Measurements from ENCODE around the gene PRAME. TPM values are rescaled to one million over a fixed set of nuclear protein-coding genes. Genes with fewer than 3 reads are reported as not detected.
A peak's percentile ranks its signal among the peaks of the same experiment; 100 is the strongest.

PRAME gene
- total RNA-seq, 1 experiment from 2014 or later: not detected

- BruUV-seq (replicated peaks): no TSS peak
Measured at GRCh38 chr22:22576244-22576988, 17.4 kb upstream of the PRAME start.

GRCh38 chr22:22574361-22574760, 15.3 kb upstream of the PRAME start:
- H3K9me3 Mint-ChIP-seq (ENCODE audit: unreplicated experiment): no peaks in the 10 kb centered on the region
- H3K4me1 ChIP-seq: no peaks in the 10 kb centered on the region
- POLR2A ChIA-PET: no interaction called here
- CTCF ChIA-PET: interaction anchor here (0.5 to 1.1 kb wide), 3 partner anchors 110 to 228 kb away, joined by 3 to 5 read pairs (median 3); no protein-coding TSS in a partner anchor
- TF ChIP-seq, protein P1, sequence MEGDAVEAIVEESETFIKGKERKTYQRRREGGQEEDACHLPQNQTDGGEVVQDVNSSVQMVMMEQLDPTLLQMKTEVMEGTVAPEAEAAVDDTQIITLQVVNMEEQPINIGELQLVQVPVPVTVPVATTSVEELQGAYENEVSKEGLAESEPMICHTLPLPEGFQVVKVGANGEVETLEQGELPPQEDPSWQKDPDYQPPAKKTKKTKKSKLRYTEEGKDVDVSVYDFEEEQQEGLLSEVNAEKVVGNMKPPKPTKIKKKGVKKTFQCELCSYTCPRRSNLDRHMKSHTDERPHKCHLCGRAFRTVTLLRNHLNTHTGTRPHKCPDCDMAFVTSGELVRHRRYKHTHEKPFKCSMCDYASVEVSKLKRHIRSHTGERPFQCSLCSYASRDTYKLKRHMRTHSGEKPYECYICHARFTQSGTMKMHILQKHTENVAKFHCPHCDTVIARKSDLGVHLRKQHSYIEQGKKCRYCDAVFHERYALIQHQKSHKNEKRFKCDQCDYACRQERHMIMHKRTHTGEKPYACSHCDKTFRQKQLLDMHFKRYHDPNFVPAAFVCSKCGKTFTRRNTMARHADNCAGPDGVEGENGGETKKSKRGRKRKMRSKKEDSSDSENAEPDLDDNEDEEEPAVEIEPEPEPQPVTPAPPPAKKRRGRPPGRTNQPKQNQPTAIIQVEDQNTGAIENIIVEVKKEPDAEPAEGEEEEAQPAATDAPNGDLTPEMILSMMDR (IDR thresholded peaks at IDR 0.05; ENCODE audit: insufficient read depth in 1 of 2, low read depth in 1 of 2, low read length in 1 of 2, severe bottlenecking in 1 of 2, unreplicated experiment in 1 of 2): no peak
- no peaks in the 10 kb centered on the region for H3K4me1 Mint-ChIP-seq (ENCODE audit: low read depth, unreplicated experiment)
- no peaks in the 10 kb centered on the region for H3K36me3 Mint-ChIP-seq (ENCODE audit: insufficient read depth, unreplicated experiment)
- H3K4me3 Mint-ChIP-seq (ENCODE audit: unreplicated experiment): no peak overlapping the region
- no peaks in the 10 kb centered on the region for H3K9me3 ChIP-seq
- H3K36me3 ChIP-seq (ENCODE audit: control insufficient read depth, insufficient read depth, low read length): no peaks in the 10 kb centered on the region
- intact Hi-C loops (cut with micrococcal nuclease; ENCODE audit: unreplicated experiment): no loop called here
- no peak overlapping the region for H3K4me3 ChIP-seq (ENCODE audit: low read depth, low read length)
- no peaks in the 10 kb centered on the region for H3K27me3 ChIP-seq (replicated peaks; ENCODE audit: control insufficient read depth, insufficient read depth, low read length)
- BruUV-seq (replicated peaks): no TSS peak
- no peak for DNase-seq
- no peak overlapping the region for H3K27ac Mint-ChIP-seq (ENCODE audit: unreplicated experiment)
- peaks cover 6% of the 10 kb centered on the region for H3K27me3 Mint-ChIP-seq (ENCODE audit: insufficient read depth, unreplicated experiment)

More at GRCh38 chr22:22576244-22576988, 17.4 kb upstream of the PRAME start:
- no peaks in the 10 kb centered on the region for H3K4me1 Mint-ChIP-seq (ENCODE audit: low read depth, unreplicated experiment)
- no peaks in the 10 kb centered on the region for H3K9me3 Mint-ChIP-seq (ENCODE audit: unreplicated experiment)
- peak; percentile 57 to 71 for DNase-seq
- no peak overlapping the region for H3K4me3 Mint-ChIP-seq (ENCODE audit: unreplicated experiment)
- Histone ChIP-seq H3K4me1 (no peaks in the 10 kb centered on the region), H3K9me3 (no peaks in the 10 kb centered on the region), H3K27me3 (replicated peaks; ENCODE audit: control insufficient read depth, insufficient read depth, low read length) (no peaks in the 10 kb centered on the region), H3K4me3 (ENCODE audit: low read depth, low read length) (no peak overlapping the region), H3K36me3 (ENCODE audit: control insufficient read depth, insufficient read depth, low read length) (no peaks in the 10 kb centered on the region)
- CTCF ChIA-PET: interaction anchor here (0.6 to 2.6 kb wide), 7 partner anchors 11 to 570 kb away, joined by 3 to 29 read pairs (median 4); no protein-coding TSS in a partner anchor
- intact Hi-C loops (cut with micrococcal nuclease; ENCODE audit: unreplicated experiment): no loop called here
- TF ChIP-seq, protein P1 (IDR thresholded peaks at IDR 0.05; ENCODE audit: insufficient read depth in 1 of 2, low read depth in 1 of 2, low read length in 1 of 2, severe bottlenecking in 1 of 2, unreplicated experiment in 1 of 2): peak; percentile 81 to 90
- no peaks in the 10 kb centered on the region for H3K36me3 Mint-ChIP-seq (ENCODE audit: insufficient read depth, unreplicated experiment)
- POLR2A ChIA-PET: no interaction called here
- no peak overlapping the region for H3K27ac Mint-ChIP-seq (ENCODE audit: unreplicated experiment)
- H3K27me3 Mint-ChIP-seq (ENCODE audit: insufficient read depth, unreplicated experiment): peaks cover 3% of the 10 kb centered on the region

GRCh38 chr22:22573047-22573889, 14.2 kb upstream of the PRAME start:
- POLR2A ChIA-PET: no interaction called here
- Histone ChIP-seq H3K4me1 (no peaks in the 10 kb centered on the region), H3K4me3 (ENCODE audit: low read depth, low read length) (no peak overlapping the region), H3K36me3 (ENCODE audit: control insufficient read depth, insufficient read depth, low read length) (no peaks in the 10 kb centered on the region), H3K9me3 (no peaks in the 10 kb centered on the region), H3K27me3 (replicated peaks; ENCODE audit: control insufficient read depth, insufficient read depth, low read length) (no peaks in the 10 kb centered on the region)
- Mint-ChIP-seq H3K27ac (ENCODE audit: unreplicated experiment) (no peak overlapping the region), H3K4me1 (ENCODE audit: low read depth, unreplicated experiment) (no peaks in the 10 kb centered on the region), H3K36me3 (ENCODE audit: insufficient read depth, unreplicated experiment) (no peaks in the 10 kb centered on the region), H3K27me3 (ENCODE audit: insufficient read depth, unreplicated experiment) (peaks cover 12% of the 10 kb centered on the region), H3K9me3 (ENCODE audit: unreplicated experiment) (no peaks in the 10 kb centered on the region), H3K4me3 (ENCODE audit: unreplicated experiment) (no peak overlapping the region)
- TF ChIP-seq, protein P1 (IDR thresholded peaks at IDR 0.05; ENCODE audit: insufficient read depth in 1 of 2, low read depth in 1 of 2, low read length in 1 of 2, severe bottlenecking in 1 of 2, unreplicated experiment in 1 of 2): no peak
- intact Hi-C loops (cut with micrococcal nuclease; ENCODE audit: unreplicated experiment): no loop called here
- CTCF ChIA-PET: interaction anchor here (0.6 to 1.1 kb wide), 3 partner anchors 13 to 229 kb away, joined by 3 to 5 read pairs (median 3); no protein-coding TSS in a partner anchor
- no TSS peak for BruUV-seq (replicated peaks)
- DNase-seq: no peak
